ENCODE results near the gene ZKSCAN8. TPM values are rescaled to one million over a fixed set of nuclear protein-coding genes. Genes with fewer than 3 reads are reported as not detected.
A peak's percentile ranks its signal among the peaks of the same experiment; 100 is the strongest.
"Not testable (repeated sequence)": the region's sequence is repeated elsewhere in the genome, so short reads cannot be mapped to it uniquely, and the experiment has no call there.

The ZKSCAN8 gene
- 8.9 and 16.2 TPM in 2 replicates for polyA plus RNA-seq (2011; rRNA removed)
- 1.7 TPM in 2 replicates for polyA plus RNA-seq (2012; cell fraction: cytosol; rRNA removed)
- polyA plus RNA-seq (2012; cell fraction: nucleus; rRNA removed): 3.1 and 5.4 TPM in 2 replicates
- 6.9 to 8.5 TPM (median 8.4 TPM) in 3 replicates for polyA plus RNA-seq (2017; fragmentation: RNase III; extraction: RNeasy Plus Mini Kit Qiagen cat#74134 plus additional on column Dnase treatment)
- polyA minus RNA-seq (2011; rRNA and poly(A)+ RNA removed): 14.8 and 25.5 TPM in 2 replicates

DNA sequence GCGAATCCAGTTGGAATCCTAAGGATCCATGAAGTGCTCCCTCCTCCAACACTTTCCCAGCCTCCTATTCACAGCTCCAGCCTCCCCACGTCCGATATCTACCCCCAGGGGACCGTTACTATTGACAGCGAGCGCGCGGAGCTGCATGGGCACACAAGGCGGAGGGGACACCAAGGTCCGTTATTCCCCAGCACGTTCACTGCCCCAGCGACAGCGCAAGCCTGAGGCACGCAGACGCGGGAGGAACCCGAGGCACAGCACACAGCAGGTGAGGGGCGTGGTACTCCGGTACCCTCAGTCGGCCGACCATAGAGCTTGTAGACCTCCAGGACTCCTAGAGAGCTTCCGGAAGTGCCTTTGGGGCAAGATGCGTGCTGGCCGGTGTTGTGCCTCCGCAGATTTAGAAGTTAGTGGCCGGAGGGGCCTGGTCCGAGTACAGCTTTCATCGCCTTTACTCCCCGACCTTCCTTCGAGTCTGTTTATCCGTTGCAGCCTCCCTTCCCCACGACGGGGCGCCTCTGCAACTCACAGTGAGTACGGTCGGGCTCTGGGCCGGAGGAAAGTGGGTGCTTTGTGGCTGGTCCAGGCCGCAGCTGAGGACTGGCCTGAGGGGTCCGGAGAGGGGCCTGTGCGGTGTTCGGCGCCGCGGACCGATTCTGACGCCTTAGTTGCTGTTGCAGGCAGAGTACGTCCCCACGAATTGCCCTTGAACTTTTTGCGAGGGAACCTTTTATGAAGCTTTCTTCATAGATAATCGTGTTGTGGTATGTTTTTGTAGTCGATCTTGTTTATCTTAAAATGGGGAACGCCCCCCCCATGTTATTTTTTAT is at the start of gene ZKSCAN8:
TSS of gene ZKSCAN8 (plus strand) at position 384 of the 830 bp plus-strand sequence. CDS start 6,525 bp downstream, outside the sequence.
- peak; percentile 96 for ATAC-seq
- Histone ChIP-seq H3K4me1 (peaks cover 13% of the 10 kb centered on the region), H3K9me3 (no peaks in the 10 kb centered on the region), H3K27ac (peak within 1 kb of the TSS; percentile 85 to 94), H3K4me3 (peak within 1 kb of the TSS; percentile 98), H3K4me2 (peak within 1 kb of the TSS; percentile 93)
- ChIA-PET CTCF (interaction anchor here (1.3 to 4.0 kb wide), 2 partner anchors 214 to 246 kb away, joined by 3 to 13 read pairs; no protein-coding TSS in a partner anchor), POLR2A (interaction anchor here (0.7 to 2.0 kb wide), 15 partner anchors 10 to 249 kb away, joined by 3 to 19 read pairs (median 5); partner anchors contain the start of genes PGBD1, ZKSCAN4, ZSCAN16 and ZSCAN31)
- 2% methylated on average over 33 of the region's 52 CpGs for WGBS (ENCODE audit: missing lambda C conversion rate)
- no peak for FAIRE-seq
- peak; percentile 98 for TF ChIP-seq PHF8 (IDR thresholded peaks at IDR 0.05; ENCODE audit: borderline replicate concordance, low read depth)
- TF ChIP-seq, protein P1, sequence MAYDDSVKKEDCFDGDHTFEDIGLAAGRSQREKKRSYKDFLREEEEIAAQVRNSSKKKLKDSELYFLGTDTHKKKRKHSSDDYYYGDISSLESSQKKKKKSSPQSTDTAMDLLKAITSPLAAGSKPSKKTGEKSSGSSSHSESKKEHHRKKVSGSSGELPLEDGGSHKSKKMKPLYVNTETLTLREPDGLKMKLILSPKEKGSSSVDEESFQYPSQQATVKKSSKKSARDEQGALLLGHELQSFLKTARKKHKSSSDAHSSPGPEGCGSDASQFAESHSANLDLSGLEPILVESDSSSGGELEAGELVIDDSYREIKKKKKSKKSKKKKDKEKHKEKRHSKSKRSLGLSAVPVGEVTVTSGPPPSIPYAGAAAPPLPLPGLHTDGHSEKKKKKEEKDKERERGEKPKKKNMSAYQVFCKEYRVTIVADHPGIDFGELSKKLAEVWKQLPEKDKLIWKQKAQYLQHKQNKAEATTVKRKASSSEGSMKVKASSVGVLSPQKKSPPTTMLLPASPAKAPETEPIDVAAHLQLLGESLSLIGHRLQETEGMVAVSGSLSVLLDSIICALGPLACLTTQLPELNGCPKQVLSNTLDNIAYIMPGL (CRISPR knock-in tag; IDR thresholded peaks at IDR 0.05; ENCODE audit: borderline replicate concordance): 0 out of 2 replicates have a peak, but pooled peaks have one; percentile 44
- TF ChIP-seq, protein P2, sequence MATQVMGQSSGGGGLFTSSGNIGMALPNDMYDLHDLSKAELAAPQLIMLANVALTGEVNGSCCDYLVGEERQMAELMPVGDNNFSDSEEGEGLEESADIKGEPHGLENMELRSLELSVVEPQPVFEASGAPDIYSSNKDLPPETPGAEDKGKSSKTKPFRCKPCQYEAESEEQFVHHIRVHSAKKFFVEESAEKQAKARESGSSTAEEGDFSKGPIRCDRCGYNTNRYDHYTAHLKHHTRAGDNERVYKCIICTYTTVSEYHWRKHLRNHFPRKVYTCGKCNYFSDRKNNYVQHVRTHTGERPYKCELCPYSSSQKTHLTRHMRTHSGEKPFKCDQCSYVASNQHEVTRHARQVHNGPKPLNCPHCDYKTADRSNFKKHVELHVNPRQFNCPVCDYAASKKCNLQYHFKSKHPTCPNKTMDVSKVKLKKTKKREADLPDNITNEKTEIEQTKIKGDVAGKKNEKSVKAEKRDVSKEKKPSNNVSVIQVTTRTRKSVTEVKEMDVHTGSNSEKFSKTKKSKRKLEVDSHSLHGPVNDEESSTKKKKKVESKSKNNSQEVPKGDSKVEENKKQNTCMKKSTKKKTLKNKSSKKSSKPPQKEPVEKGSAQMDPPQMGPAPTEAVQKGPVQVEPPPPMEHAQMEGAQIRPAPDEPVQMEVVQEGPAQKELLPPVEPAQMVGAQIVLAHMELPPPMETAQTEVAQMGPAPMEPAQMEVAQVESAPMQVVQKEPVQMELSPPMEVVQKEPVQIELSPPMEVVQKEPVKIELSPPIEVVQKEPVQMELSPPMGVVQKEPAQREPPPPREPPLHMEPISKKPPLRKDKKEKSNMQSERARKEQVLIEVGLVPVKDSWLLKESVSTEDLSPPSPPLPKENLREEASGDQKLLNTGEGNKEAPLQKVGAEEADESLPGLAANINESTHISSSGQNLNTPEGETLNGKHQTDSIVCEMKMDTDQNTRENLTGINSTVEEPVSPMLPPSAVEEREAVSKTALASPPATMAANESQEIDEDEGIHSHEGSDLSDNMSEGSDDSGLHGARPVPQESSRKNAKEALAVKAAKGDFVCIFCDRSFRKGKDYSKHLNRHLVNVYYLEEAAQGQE (IDR thresholded peaks at IDR 0.05): no peak
- TF ChIP-seq, protein P3, sequence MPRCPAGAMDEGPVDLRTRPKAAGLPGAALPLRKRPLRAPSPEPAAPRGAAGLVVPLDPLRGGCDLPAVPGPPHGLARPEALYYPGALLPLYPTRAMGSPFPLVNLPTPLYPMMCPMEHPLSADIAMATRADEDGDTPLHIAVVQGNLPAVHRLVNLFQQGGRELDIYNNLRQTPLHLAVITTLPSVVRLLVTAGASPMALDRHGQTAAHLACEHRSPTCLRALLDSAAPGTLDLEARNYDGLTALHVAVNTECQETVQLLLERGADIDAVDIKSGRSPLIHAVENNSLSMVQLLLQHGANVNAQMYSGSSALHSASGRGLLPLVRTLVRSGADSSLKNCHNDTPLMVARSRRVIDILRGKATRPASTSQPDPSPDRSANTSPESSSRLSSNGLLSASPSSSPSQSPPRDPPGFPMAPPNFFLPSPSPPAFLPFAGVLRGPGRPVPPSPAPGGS (IDR thresholded peaks at IDR 0.05): peak; percentile 29; the same call in 1 of the 3 replicates
- TF ChIP-seq, protein P4, sequence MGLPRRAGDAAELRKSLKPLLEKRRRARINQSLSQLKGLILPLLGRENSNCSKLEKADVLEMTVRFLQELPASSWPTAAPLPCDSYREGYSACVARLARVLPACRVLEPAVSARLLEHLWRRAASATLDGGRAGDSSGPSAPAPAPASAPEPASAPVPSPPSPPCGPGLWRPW (IDR thresholded peaks at IDR 0.05): no peak
- TF ChIP-seq, protein P5, sequence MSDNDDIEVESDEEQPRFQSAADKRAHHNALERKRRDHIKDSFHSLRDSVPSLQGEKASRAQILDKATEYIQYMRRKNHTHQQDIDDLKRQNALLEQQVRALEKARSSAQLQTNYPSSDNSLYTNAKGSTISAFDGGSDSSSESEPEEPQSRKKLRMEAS (IDR thresholded peaks at IDR 0.05): peak; percentile 87
- peak; percentile 21; the same call in 1 of the 2 replicates for TF ChIP-seq GATA3 (IDR thresholded peaks at IDR 0.05; ENCODE audit: borderline replicate concordance)
- TF ChIP-seq, protein P6, sequence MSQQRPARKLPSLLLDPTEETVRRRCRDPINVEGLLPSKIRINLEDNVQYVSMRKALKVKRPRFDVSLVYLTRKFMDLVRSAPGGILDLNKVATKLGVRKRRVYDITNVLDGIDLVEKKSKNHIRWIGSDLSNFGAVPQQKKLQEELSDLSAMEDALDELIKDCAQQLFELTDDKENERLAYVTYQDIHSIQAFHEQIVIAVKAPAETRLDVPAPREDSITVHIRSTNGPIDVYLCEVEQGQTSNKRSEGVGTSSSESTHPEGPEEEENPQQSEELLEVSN (IDR thresholded peaks at IDR 0.05; ENCODE audit: borderline replicate concordance, low read depth): peak; percentile 73; the same call in 1 of the 2 replicates
- no peak for TF ChIP-seq EHMT2 (IDR thresholded peaks at IDR 0.05; ENCODE audit: low read depth)
- peak; percentile 54 for TF ChIP-seq POLR2A (IDR thresholded peaks at IDR 0.05; ENCODE audit: low read length)
- TF ChIP-seq JUN (IDR thresholded peaks at IDR 0.05): peak in 1 of 2 experiments; percentile 81; a peak in 3 of 5 replicates
- TF ChIP-seq HOXB13 (CRISPR knock-in tag; IDR thresholded peaks at IDR 0.05; ENCODE audit: low read depth): 0 out of 2 replicates have a peak, but pooled peaks have one; percentile 36
- TF ChIP-seq KDM5A (IDR thresholded peaks at IDR 0.05): peak; percentile 64; the same call in 1 of the 2 replicates
- TF ChIP-seq, protein P7, sequence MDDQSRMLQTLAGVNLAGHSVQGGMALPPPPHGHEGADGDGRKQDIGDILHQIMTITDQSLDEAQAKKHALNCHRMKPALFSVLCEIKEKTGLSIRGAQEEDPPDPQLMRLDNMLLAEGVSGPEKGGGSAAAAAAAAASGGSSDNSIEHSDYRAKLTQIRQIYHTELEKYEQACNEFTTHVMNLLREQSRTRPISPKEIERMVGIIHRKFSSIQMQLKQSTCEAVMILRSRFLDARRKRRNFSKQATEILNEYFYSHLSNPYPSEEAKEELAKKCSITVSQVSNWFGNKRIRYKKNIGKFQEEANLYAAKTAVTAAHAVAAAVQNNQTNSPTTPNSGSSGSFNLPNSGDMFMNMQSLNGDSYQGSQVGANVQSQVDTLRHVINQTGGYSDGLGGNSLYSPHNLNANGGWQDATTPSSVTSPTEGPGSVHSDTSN (IDR thresholded peaks at IDR 0.05): 0 out of 2 replicates have a peak, but pooled peaks have one; percentile 52
- peak; percentile 81 to 93 for DNase-seq (ENCODE audit: low read depth in 1 of 2, low spot score in 1 of 2)

DNA sequence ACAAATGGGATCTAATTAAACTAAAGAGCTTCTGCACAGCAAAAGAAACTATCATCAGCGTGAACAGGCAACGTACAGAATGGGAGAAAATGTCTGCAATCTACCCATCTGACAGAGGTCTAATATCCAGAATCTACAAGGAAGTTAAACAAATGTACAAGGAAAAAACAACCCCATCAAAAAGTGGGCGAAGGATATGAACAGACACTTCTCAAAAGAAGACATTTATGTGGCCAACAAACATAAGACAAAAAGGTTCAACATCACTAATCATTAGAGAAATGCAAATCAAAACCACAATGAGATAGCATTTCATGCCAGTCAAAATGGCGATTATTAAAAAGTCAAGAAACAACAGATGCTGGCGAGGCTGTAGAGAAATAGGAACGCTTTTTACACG is 39.5 kb upstream of the ZKSCAN8 start:
- H3K4me1 ChIP-seq; POLR2A ChIA-PET; ATAC-seq; H3K4me3 ChIP-seq; H3K9me3 ChIP-seq; DNase-seq (ENCODE audit: low read depth in 1 of 2, low spot score in 1 of 2); H3K27ac ChIP-seq; CTCF ChIA-PET; FAIRE-seq; H3K4me2 ChIP-seq: not testable (repeated sequence)
- 40% methylated on average over 7 of the region's 7 CpGs for WGBS (ENCODE audit: missing lambda C conversion rate)

DNA sequence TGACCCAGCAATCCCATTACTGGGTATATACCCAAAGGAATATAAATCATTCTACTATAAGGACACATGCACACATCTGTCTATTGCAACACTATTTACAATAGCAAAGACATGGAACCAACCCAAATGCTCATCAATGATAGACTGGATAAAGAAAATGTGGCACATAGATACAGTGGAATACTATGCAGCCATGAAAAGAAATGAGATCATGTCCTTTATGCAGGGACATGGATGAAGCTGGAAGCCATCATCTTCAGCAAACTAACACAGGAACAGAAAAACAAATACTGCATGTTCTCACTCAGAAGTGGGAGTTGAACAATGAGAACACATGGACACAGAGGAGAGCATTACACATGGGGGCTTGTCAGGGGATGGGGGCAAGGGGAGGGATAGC is 39.0 kb upstream of the ZKSCAN8 start:
- POLR2A ChIA-PET; FAIRE-seq; ATAC-seq; H3K4me1 ChIP-seq; H3K4me2 ChIP-seq; DNase-seq (ENCODE audit: low read depth in 1 of 2, low spot score in 1 of 2); H3K9me3 ChIP-seq; H3K27ac ChIP-seq; CTCF ChIA-PET; H3K4me3 ChIP-seq: not testable (repeated sequence)

All from A549 (cell line).